Measurements from ENCODE around the gene ADARB2.
"Not testable (repeated sequence)": the region's sequence is repeated elsewhere in the genome, so short reads cannot be mapped to it uniquely, and the experiment has no call there.

The ADARB2 gene

DNA sequence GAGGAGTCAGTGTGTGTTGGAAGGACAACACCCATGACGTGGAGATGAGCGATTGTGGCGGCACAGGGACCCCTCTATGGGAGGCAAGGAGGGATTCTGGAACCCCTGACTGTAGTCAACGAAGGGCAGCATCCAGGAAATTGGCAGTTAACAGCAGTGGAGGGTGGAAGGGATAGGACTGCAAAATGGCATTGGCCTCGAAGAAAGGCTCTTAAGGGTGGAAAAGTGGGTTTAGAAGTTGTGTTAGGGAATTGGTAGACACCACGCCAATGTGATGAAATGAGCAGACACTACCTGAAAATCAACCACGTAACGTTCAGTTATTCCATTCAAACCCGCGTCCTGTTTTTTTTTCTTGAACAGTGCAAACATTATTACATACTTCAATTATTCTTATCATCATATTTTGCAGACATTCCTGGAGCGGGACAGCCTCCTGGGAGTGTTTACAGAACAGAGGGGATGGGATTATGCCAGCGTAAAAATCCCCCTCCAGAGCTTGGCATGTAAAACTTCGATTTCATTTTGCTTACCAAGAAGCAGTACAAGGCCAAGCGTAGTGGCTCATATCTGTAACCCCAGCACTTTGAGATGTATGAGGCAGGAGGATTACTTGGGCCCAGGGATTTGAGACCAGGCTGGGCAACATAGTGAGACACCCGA, 409.0 kb downstream of the ADARB2 start:
- no peak for DNase-seq

GRCh38 chr10:1327759-1328158, 409.6 kb downstream of the ADARB2 start:
- no peak for DNase-seq

- DNase-seq = not testable (repeated sequence)
These were observed 410.8 kb downstream of the ADARB2 start for GRCh38 chr10:1326514-1326913.

DNA sequence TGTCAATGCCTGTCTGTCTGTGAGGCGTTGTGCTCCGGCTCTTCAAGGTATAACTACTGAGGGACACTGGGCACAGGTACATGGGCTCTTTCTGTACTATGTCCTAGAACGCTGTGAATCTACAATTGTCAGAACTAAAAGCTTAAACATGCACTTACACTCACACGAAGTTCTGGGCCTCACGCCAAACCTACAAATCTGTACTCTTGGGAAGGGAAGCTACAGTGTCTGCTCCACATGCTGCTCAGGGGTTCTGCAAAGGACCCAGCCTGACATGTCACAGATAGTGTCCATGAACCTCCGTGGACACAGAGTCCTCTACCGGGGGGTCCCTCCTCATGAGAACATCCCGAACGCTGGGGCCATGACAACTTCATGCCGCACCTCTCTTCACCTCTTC, 412.4 kb downstream of the ADARB2 start:
- no peak for DNase-seq

DNA sequence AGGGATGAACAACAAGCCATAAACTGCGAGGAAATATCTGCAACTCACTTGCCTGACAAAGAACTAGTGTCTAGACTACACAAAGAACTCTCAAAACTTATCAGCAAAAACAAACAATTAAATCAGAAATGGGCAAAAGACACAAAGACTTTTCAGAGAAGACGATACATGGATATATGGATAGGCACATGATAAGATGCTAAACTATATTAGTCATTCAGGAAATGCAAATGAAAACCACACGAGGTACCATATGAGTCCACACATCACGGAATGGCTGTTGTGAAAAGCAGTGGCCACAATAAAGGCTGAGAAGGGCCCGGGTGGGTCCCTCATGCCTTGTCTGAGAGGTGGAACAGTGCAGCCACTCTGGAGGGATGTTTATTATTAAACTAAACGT, 413.4 kb downstream of the ADARB2 start:
- no peak for DNase-seq

DNA sequence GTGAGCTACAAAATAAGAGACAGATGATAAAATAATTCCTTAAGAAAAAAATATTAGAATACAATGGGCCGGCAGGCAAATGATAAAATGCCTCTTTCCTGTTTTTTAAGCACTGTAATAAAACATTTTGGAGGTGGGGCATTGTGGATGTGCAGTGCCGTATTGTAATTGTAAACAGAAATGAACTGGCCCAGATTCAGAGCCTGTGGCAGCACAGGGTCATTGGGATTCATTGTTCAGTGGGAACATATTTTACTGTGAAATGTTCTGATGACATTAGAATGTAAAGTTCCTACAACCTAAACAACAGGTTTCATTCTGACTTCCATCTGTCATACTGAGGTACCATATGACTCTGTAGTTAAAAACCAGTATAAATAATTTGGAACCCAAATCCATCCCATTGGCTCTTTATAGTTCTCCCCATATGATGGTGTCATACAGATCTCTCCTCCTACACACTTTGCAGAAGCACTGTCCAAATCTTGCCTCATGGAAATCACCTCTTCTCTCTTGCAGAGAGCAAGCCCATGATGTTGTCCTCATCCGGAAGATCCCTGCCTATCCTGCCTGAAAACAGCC, 416.5 kb downstream of the ADARB2 start:
- DNase-seq = no peak

DNA sequence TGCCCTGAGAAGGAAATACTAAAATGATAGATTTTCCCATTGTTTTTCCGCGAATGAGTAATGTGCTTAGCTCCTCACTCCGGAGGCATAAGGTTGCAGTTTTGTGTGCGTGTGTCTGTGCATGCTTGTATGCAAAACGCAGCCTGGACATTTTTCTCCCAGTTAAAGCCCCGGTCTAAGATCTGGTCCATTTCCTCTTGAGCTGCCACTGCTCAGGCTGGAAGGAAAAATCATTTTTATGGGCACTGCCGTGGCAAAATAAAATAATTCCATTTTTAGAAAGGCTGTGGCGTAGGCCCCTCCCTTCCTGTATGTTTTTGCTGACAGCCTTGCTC, 420.5 kb downstream of the ADARB2 start:
- DNase-seq = no peak

GRCh38 chr10:1316121-1316808, 421.1 kb downstream of the ADARB2 start:
- no peak for DNase-seq

- DNase-seq = no peak
These were observed 422.1 kb downstream of the ADARB2 start for GRCh38 chr10:1315178-1315577.

DNA sequence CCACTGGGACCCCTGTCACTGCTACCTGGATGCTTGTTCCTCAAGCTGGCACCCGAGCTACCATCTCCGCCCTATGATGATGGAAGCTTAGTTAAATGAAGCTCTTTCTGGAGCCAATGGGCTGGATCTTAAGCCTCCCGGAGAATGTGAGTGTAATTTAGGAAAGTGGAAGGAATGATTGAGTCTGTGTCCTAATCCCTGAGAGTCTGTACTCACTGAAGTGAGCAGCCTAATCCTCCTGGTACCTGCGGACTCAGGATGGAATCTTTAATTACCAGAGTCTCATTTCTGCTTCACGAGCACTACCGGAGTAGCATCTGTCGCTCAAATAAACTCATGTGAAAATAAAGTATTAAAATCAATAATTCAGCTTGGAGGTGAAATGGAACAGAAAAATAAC, 425.6 kb downstream of the ADARB2 start:
- no peak for DNase-seq

DNA sequence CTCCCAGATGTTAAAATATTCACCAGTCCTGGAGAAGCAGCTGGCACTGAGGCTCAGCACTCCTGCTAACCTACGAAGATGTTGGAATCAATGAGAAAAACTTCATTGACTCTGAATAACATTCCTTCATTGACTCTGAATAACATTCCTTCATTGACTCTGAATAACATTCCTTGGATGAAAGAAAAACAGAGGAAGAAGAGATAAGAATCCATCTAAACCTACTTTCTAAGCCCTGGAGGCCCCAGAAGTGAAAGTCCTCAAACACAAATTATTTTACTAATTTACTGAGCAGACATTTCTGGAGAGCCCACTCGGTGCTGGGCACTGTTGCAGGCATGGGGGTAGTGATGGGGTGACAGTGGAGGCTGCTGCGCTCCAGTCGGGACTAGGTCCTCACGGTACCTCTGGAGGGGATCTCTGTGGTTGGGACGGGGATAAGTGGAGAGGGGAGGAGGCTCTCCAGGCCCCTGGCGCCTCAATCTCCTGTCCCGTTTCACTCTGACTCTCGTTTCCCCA, 427.0 kb downstream of the ADARB2 start:
- DNase-seq = no peak

- no peak for DNase-seq
These were observed 427.6 kb downstream of the ADARB2 start for GRCh38 chr10:1309617-1310270.

GRCh38 chr10:1308962-1309616, 428.2 kb downstream of the ADARB2 start:
- no peak for DNase-seq

DNA sequence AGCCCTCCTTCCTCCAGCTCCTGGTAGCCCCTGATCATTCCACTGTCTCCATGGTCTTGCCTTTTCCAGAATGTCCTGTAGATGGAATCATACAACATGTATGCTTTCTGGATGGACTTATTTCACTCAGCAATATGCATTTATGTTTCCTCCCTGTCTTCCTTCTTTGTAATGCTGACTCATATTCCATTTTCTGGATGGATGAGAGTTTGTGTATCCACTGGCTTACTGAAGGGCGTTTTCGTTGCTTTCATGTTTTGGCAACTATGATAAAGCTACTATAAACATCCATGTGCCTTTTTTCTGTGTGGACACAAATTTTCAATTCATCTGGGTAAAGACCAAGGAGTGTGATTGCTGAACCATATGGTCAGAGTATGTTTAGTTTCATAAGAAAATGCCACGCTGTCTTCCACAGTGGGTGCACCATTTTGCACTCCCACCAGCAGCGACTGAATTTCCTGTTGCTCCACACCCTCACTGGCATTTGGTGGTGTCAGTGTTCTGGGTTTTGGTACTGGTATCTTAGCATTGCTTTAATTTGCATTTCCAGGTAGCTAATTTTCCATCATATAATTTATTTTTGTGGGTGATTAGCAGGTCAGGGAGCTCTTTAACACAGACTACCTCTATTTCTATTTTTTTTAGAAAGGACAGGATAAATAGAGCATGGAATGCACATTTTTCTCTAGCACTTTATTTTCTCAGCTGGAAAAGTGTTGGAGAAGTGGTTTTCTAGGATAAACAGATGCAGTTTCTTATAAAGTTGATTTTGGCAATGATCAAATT, 429.0 kb downstream of the ADARB2 start:
- no peak for DNase-seq

GRCh38 chr10:1301143-1301542, 436.2 kb downstream of the ADARB2 start:
- DNase-seq = no peak

GRCh38 chr10:1300218-1300617, 437.1 kb downstream of the ADARB2 start:
- no peak for DNase-seq

- DNase-seq = no peak
These were observed 438.1 kb downstream of the ADARB2 start for GRCh38 chr10:1299041-1299726.

- DNase-seq = no peak
These were observed 439.6 kb downstream of the ADARB2 start for GRCh38 chr10:1297566-1298301.

DNA sequence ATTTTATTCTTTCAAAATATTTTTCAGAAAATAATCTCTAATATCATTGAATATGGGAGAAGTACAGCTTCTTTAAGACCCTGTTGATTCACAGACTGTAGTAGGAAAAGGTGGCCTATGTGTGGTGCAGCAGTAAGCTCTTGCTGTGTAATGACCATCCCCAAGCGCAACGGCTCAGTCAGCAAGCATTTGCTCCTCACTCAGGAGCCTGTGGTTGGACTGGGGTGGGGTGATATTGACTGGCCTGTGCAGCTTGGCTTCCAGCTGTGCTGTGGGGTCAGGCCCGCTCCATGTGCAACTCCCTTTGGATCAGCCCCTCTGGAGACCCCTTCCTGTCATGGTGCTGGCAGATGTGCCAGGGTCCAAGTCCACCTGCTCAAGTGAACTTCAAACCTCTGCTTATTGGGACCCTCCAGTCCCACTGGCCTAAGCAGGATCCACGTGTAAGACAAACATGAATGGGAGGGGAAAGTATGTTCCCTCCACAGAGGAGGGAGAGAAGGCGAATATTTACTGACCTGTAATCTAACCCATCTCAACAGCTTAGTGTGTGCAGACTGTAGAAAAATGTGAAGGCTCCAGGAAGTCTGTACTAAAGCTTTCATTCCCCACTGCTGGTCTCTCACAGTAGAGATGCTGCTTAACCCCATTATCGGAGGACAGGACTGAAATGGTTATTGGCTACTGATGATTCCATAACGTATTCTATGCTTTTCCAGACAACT, 441.4 kb downstream of the ADARB2 start:
- no peak for DNase-seq

GRCh38 chr10:1294748-1295147, 442.6 kb downstream of the ADARB2 start:
- DNase-seq = no peak
